GM12872 (cell line): Measurements from ENCODE around the gene RALBP1.

Source experiments
- TF ChIP-seq, protein P1 (sequence below): IDR thresholded peaks from 3 replicates; pipeline ENCODE4 v1.5.1; 2011; ENCODE audit warnings: low read depth, mild to moderate bottlenecking, low read length, moderate library complexity; ENCODE audit not compliant: insufficient read depth

Gene RALBP1

DNA sequence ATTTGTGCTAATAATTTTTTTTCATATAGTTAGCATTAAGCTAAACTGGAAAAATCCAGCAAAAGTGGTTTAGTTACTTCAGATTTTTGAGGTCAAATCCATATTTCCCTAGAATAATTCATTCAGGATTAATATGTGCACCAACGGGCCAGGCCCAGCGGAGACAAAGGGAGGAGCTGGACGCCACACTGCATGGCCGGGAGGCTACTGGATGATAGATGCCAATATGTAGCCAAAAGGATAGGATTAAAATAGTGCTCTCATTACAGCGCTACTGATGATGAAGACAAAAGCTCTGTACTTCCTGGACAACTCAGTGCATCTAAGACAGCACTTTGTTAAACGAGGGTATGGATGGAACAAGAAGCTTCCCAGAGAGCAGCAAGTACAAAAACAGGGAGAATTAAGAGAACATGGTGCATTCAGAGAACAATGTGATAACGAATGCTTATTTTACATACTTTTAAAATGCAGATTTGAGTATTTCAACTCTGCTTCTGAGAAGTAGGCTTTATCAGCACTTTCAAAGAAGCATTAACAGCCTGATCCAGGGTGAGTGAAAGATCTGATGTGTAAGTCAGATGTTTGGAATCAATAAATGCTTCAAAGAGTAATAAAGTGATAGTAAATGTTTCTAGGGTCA, 99.3 kb downstream of the RALBP1 start:
- TF ChIP-seq, protein P1, sequence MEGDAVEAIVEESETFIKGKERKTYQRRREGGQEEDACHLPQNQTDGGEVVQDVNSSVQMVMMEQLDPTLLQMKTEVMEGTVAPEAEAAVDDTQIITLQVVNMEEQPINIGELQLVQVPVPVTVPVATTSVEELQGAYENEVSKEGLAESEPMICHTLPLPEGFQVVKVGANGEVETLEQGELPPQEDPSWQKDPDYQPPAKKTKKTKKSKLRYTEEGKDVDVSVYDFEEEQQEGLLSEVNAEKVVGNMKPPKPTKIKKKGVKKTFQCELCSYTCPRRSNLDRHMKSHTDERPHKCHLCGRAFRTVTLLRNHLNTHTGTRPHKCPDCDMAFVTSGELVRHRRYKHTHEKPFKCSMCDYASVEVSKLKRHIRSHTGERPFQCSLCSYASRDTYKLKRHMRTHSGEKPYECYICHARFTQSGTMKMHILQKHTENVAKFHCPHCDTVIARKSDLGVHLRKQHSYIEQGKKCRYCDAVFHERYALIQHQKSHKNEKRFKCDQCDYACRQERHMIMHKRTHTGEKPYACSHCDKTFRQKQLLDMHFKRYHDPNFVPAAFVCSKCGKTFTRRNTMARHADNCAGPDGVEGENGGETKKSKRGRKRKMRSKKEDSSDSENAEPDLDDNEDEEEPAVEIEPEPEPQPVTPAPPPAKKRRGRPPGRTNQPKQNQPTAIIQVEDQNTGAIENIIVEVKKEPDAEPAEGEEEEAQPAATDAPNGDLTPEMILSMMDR, result no peak

DNA sequence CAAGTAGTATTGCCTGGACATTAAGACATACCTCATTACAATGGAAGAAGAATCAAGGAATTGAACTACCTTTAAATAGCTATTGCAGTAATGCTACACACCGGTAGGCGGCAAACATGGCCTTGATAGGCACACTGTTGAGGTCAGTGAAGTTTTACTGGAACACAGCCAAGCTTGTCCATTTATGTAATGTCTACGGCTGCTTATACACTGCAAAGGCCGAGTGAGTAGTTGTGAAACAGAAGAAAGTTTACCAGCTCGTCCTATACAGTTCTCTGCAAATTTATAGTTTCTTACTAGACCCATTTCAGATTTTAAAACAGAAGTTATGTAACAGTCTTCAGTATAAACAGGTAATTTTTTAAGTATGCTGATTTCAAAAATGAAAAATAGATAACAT, 100.2 kb downstream of the RALBP1 start:
- TF ChIP-seq, protein P1, result peak; percentile 69

DNA sequence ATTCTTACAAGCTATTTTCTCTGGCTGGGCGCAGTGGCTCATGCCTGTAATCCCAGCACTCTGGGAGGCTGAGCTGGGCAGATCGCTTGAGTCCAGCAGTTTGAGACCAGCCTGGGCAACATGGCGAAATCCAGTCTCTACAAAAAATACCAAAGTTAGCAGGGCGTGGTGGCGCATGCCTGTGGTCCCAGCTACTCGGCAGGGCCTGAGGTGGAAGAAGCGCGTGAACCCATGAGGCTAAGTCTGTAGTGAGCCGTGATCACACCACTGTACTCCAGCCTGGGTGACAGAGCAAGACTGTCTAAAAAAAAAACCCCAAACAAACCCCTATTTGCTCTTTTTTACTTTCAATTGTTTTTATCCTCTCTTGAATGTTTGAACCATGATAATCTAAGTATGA, 102.0 kb downstream of the RALBP1 start:
- TF ChIP-seq, protein P1, result no peak

DNA sequence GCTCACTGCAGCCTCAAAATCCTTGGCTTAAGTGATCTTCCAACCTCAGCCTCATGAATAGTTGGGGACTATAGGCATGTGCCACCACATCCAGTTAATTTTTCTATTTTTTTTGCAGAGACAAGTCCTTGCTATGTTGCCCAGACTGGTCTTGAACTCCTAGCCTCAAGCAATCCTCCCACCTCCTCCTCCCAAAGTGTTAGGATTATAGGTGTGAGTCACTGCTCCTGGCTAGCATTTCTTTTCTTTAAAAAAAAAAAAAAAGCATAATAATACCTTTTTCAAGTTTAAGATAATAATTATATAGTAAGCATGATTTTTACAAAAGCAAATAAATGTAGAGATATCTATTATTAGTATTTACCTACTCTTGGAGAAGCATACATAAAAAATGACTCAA, 103.0 kb downstream of the RALBP1 start:
- TF ChIP-seq, protein P1, result no peak

DNA sequence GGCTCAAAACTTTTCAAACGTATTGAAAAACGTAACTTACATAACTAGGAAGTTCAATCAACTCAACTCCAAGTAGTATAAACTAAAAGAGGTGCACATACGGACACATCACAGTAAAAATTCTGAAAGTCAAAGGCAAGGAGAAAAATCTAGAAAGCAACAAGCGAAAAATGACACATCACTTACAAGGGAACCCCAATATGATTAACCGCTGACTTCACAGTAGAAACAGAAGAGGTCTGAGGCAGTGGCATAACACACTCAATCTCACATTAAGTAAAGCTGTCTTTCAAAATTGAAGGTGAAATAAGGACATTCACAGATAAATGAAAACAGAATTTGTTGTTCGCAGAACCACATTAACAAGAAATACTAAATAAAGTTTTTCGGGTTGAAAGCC, 106.4 kb downstream of the RALBP1 start:
- TF ChIP-seq, protein P1, result no peak

DNA sequence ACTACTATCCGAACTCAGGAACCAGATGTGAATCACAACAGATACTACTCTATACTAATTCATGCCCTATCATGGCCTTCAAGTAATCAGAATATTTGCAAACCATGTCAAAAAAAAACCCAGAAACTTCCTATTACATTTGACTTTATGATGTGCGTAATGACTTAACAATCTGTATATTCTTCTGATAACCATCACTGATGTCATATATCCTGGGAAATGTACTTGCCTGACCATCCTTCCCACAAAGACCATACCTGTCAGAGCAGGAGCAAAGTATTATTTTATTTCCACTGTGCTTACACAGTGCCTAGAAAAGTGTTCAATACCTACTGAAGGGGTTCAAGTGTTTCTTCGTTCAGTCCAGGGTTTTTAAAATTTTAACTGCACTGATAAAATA, 111.5 kb downstream of the RALBP1 start:
- TF ChIP-seq, protein P1, result no peak
